ENCODE results near the gene ECHDC3.

ECHDC3 gene

GRCh38 chr10:11750420-11750819 is 8.2 kb downstream of the ECHDC3 start:
- no peak for DNase-seq (ENCODE audit: low read depth in 2 of 2)

DNA sequence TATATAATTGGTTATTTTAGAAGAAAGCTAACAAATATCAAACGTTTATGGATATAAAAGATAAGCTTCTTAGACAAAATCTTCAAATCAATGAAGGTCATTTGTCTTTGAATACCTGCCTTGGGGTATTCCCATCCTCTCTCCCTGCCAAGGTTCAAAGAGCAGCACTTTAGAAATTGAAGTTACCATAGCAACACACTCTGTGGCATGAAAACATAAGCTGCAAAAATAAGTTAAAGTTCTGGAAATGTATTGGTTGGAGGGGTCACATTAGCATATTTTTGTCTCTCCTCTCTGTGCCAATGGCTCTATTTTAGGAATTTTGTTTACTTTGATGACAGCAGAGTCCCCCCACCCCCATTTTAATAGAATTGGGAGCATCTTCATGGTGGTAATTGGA is 12.0 kb downstream of the ECHDC3 start:
- DNase-seq (ENCODE audit: low read depth in 2 of 2), result no peak

- DNase-seq (ENCODE audit: low read depth in 2 of 2), result no peak
Measured at GRCh38 chr10:11754620-11755019, 12.4 kb downstream of the ECHDC3 start.

DNA sequence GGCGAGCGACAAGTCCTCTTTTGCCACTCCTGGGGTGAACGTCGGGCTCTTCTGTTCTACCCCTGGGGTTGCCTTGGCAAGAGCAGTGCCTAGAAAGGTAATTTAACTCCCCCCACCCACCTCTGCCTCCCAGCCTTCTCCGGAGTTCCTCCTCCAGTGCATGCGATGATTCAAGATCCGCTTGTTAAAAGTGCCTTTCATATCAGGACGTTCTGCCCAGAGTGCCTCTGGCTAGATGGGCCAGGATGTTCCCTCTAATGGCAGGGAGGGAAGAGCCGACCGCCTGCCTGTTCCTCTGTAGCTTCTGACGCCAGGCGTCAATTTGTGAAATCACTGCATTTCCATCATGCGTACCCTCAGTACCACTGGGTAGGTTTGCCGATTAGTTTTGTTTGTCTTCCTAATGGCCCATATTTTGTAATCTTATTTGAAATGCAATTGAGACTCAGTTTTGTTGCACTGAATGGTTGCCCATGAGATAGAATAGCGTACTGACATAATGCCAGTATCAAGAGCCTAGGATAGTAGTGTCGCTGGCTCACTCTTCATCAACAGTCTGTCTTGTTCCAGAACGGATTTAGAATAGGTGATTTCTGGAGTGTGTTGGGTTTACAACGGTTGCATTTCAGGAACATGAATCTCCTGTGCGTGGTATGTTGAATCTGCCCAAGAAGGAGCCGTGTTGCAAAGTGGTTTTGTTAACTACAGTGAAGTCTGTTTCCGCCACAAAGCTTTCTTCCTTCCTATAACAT is 13.5 kb downstream of the ECHDC3 start:
- no peak for DNase-seq (ENCODE audit: low read depth in 2 of 2)

DNA sequence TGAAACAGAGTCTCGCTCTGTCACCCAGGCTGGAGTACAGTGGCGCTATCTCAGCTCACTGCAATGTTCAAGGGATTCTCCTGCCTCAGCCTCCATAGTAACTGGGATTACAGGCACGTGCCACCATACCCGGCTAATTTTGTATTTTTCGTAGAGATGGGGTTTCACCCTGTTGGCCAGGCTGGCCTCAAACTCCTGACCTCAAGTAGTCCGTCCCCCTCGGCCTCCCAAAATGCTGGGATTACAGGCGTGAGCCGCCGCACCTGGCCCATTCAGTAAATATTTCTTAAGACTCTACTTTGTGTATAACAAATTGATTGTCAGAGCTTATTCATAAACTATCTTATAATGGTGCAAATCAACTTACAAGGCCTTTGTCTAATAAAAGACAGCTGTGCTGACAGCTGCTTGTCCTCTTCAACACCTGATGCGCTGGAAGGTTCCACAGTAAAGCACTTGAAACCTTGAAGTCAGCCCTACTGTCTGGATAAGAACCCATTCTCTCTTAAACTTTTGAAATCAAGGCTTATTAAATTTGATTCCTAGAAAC is 14.7 kb downstream of the ECHDC3 start:
- no peak for DNase-seq (ENCODE audit: low read depth in 2 of 2)

DNA sequence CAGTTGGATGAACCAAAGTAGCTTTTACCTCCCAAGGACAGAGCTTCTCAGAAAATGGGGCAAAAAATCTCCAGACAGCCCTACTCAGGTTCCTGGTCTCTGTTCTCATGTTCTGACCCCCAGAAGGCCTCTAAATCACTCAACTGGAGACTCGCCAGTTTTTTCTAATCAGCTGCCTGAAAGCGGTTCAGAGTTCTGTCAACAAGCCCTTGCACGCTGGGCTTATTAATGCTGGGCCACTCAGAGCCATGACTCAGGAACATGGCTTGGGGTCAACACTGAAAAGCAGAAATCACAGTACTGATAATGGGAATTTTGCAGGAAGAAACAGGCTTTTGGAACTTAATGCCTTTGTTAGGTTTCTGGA is 15.3 kb downstream of the ECHDC3 start:
- no peak for DNase-seq (ENCODE audit: low read depth in 2 of 2)

DNA sequence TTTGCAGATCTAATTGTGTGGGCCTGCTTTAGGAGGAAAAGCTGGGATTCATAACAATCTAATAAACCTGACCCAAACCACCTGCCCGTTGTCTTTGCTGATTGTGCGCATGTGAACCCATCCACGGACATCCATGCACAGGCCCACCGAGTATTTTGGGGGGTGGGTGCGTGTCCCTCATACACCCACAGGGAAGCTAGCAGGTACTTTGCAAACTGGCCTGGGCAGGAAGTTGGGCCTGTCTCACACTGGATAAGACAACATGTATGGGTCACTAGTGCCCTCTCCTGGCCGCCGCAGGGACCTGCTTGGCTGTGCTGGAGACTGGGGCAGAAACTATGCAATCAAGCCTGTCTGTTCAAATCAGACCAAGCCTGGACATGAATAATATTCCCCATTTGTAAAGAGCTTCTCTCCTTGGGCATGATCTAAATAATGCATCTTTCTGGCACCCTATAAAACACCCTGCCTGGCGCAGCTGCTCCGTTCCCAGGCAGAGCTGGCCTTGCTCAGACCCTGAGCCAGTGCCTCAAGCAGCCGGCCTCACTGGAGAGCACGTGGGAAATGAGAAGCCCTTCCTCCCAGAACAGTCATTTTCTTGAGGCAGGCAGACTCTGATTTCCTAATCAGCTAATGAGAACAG is 15.8 kb downstream of the ECHDC3 start:
- peak; percentile 53 to 65 for DNase-seq (ENCODE audit: low read depth in 2 of 2)

DNA sequence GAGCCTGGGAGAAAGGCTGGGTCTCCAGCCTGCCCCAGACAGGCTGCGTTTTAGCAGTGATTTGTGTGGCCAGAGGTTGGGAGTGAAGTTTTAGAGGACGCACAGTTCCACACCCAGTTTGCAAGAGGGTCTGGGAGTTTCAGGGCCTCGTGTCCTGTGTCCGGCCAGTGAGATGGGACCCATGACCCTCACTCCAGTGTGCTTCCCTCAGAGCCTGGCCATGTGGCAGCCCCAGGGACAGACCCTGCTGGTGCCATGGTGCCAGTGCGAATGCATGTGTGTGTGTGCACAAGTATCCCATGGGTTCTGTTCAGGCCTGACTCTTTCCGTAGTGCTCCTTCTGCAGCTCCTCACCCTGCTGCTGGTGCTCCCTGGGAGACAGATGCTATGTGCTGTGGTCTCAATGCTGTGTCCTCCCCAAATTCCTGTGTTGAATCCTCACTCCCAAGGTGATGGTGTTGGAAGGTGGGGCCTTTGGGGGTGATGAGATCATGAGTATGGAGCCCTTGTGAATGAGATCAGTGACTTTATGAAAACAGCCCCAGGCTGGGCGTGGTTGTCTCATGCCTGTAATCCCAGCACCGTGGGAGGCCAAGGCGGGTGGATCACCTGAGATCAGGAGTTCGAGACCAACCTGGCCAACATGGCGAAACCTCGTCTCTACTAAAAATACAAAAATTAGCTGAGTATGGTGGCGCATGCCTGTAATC is 16.5 kb downstream of the ECHDC3 start:
- no peak for DNase-seq (ENCODE audit: low read depth in 2 of 2)

DNA sequence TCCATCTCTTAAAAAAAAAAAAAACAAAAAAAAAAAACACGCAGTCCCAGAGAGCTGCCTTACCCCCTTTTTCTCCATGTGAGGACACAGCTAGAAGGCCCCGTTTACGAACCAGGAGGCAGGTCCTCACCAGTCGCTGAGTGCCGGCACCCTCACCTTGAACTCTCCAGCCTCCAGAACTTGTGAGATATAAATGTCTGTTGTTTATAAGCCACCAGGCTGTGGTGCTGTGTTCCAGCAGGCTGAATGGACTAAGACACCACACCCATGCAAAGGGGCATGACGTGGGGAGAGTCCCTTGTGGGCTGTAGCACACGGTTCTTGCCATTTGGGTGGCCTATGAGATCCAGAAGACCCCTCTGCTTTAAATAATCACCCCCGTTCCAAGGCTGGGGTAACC is 17.2 kb downstream of the ECHDC3 start:
- DNase-seq (ENCODE audit: low read depth in 2 of 2), result no peak

DNA sequence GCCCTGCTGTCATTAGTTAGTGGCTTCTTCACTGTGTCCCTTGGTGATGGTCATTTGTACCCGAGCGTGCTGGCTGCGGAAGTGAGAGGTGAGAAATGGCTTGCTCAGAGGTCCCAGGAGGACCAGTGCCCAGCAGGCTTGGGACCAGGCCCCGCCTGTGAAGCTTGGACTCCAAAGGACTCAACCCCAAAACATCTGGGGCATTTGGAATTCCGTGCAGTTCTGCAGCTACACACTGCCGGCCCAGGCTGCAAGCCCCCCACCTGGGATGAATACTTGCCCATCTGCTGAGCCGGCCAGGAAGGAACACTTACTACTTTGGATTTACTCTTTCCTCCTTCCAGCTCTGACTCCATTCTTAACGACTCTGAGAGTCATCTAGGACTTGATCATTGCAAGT is 18.0 kb downstream of the ECHDC3 start:
- no peak for DNase-seq (ENCODE audit: low read depth in 2 of 2)

DNA sequence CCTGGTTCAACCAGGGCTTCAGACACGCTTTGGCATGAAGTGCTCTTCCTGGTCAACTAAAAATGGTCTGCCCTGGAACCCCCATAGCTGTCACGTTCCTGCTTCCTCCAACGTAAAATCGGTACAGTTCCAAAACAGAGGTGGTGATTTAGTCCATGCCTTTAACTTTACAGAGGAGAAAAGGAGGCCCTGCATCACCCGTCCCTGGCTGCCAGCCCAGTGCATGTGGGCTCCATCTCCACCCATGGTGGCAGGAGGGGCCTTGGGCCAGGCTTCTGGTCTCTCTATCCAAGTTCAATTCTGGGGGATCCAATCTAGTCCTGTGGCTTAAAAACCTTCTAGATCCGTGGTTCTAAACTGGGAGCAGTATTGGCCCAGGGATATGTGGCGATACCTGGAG is 18.7 kb downstream of the ECHDC3 start:
- DNase-seq (ENCODE audit: low read depth in 2 of 2), result no peak

- DNase-seq (ENCODE audit: low read depth in 2 of 2), result no peak
Measured at GRCh38 chr10:11761431-11761830, 19.2 kb downstream of the ECHDC3 start.

DNA sequence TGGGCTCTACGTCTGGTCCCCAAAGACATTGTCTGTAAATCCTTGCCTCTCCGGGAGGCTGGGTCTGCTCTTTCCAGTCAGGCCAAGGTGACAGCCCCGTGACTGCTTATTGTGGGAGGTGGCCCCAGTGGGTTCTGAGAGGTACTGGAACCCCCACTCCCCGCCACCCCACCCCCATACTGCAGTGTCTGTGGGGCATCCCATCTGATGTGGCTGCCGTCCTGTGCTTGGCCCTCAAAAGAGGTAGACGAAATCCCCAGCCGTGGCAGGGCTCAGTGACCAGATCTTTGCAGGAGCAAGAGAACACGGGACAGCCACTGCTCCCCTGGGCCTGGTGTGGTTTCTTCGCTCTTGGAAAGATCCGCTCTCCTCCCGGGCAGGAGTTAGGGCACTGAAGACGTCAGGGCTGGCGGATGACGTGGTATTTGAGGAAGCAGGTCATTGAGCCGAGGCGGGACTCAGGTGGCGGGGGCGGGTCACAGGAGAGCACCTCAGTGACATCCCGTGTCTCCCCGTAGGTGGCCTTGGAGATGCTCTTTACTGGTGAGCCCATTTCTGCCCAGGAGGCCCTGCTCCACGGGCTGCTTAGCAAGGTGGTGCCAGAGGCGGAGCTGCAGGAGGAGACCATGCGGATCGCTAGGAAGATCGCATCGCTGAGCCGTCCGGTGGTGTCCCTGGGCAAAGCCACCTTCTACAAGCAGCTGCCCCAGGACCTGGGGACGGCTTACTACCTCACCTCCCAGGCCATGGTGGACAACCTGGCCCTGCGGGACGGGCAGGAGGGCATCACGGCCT is 20.7 kb downstream of the ECHDC3 start:
- DNase-seq (ENCODE audit: low read depth in 2 of 2), result no peak

DNA sequence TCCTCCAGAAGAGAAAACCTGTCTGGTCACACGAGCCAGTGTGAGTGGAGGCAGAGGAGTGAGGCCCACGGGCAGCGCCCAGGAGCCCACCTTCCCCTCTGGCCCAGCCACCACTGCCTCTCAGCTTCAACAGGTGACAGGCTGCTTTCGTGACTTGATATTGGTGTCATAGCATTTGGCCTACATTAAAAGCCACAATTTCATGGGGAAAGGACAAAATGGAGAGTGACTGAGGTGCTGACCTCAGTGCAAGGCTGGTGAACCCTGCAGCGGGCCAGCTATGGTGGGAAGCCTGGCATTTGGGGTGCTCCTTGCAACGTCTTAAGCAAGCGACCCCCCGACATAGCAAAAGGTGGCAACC is 21.3 kb downstream of the ECHDC3 start:
- DNase-seq (ENCODE audit: low read depth in 2 of 2), result no peak

DNA sequence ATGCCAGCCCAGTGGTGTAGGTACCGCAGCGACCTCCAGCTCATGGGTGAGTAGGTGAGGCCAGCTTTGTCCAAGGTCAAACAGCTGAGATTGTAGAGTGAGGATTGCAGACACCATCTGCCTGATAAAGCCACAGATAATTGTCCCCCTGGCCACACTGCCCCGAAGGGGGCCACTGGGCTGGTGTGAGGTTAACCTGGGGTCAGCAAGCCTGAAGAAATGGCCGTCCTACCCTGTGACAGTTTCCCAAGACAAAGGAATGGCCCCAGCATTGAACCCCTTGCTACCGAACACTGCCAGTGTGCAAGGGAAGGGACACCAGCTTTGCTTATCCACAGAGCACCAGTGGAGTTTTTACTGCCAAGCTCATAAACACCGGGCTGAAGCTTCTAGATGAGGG is 23.0 kb downstream of the ECHDC3 start:
- no peak for DNase-seq (ENCODE audit: low read depth in 2 of 2)

DNA sequence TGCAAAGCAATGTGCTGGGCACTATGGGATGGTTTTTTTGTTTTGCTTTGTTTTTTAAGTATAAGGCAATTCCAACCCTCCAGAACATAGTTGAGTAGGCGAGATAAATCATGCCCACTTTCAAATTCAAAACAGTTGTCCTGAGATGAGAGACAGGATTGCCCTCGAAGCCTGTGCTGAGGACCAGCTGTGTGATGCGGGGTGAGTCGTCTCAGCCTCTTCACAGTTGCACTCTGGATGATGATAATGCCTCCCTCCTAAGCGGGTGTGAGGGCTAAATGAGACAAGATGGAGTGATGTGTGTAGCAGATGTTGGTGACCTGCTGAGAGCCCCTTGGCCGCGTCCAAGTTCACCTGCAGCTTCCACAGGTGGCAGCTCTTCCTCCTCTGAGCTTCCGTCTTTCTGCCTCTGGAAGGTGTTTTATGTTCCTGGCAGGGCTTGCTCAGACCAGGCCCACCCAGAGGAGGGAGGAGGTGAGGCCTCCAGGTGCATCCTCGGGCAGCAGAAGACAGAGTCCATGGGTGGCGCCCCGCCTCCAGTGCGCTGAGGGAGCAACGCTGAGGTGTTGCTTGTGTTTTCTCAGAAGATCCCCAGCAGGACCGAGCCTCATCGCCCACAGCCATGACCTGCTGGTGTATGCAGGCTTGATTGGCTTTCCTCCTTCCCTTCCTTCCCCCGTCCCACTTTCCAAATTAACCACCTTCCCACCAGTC is 30.6 kb downstream of the ECHDC3 start:
- no peak for DNase-seq (ENCODE audit: low read depth in 2 of 2)

DNA sequence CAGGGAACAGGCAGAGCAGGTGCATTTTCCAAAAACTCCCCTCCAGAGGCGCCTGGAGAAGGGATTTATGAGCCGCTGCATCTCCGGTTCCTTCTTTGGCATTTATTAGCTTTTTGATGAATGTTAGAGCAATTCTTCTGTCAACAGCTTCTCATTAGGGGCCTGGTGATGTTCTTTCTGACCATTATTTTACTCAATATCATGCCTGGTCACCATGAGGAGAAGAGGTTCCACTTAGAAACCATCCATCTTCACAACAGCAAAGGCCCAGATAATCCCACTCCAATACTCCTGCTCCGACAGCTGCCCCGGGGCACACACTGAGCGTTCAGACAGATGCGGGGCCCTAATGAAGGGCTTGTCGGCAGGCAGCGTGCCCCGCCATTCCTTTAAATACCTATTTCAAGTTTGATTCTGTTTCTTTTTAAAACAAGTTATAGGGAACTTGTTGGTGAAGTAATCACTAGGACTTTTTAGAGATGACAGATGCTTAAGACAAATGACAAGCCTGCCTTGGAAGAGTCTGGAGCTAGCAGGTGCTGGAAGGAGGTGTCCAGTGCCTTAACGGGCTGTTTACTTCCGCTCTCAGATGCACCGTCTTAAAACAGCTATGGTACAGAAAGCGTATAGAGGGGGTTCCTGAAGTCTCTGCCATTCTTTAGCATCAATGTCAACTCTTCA is 31.7 kb downstream of the ECHDC3 start:
- DNase-seq (ENCODE audit: low read depth in 2 of 2), result no peak

GRCh38 chr10:11775412-11775811 is 33.2 kb downstream of the ECHDC3 start:
- DNase-seq (ENCODE audit: low read depth in 2 of 2), result no peak

- DNase-seq (ENCODE audit: low read depth in 2 of 2), result no peak
Measured at GRCh38 chr10:11776080-11776479, 33.9 kb downstream of the ECHDC3 start.

DNA sequence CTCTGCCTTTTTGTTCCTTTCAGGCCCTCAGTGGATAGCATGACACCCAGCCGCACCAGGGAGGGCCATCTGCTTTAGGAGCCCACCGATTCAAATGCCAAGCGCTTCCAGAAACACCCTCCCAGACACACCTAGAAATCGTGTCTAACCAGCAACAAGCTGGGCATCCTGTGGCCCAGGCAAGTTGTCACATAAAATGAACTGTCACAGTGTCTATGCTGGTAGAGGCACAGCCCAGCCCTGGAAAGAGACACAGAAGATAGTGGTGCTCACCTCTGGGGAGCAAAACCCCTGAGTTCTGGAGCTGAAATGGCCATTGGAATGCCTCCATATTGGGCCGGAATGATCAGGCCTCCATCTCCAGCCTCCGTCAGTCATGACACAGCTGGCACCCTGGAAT is 38.9 kb downstream of the ECHDC3 start:
- no peak for DNase-seq (ENCODE audit: low read depth in 2 of 2)
